Gastrocnemius medialis (tissue), 4 donors: ENCODE measurements around the gene GRIK1. TPM values are rescaled to one million over a fixed set of nuclear protein-coding genes. Genes with fewer than 3 reads are reported as not detected.

Source experiments
- ATAC-seq, 2 donors: fragments of 150-250 bp; one replicate each; pipeline ENCODE4 v1.9.1; 2016
- DNase-seq, 2 donors: peaks; one replicate each; pipeline ENCODE4 v3.0.0-alpha.2; 2019
- H3K27ac ChIP-seq, 4 donors: fragments of 200-600 bp; sonication (generic); 1 replicate in 1 of 4; 2 replicates in 3 of 4; pipeline ENCODE4 v1.5.1; 2016 to 2018; ENCODE audit warnings: mild to moderate bottlenecking in 2 of 4, moderate library complexity in 1 of 4
- H3K27me3 ChIP-seq, 3 donors: fragments of 200-600 bp; sonication (generic) in 2 of 3; 1 replicate in 1 of 3; 2 replicates in 2 of 3; pipeline versions ENCODE4 v1.5.1 to v1.6.0; 2016 to 2019; ENCODE audit warnings: mild to moderate bottlenecking in 1 of 3, moderate library complexity in 1 of 3
- H3K36me3 ChIP-seq, 2 donors: fragments of 200-600 bp; sonication (generic) in 1 of 2; one replicate each; pipeline ENCODE4 v1.5.1; 2017 to 2018
- H3K4me1 ChIP-seq, 2 donors: fragments of 200-600 bp; sonication (generic) in 1 of 2; one replicate each; pipeline ENCODE4 v1.5.1; 2016 to 2017; ENCODE audit warnings: mild to moderate bottlenecking in 2 of 2
- H3K4me3 ChIP-seq, 4 donors: fragments of 200-600 bp; sonication (generic) in 3 of 4; 1 replicate in 1 of 4; 2 replicates in 3 of 4; pipeline ENCODE4 v1.5.1; 2016 to 2019; ENCODE audit warnings: mild to moderate bottlenecking in 2 of 4
- H3K9me3 ChIP-seq, 3 donors: fragments of 200-600 bp; sonication (generic) in 2 of 3; 1 replicate in 1 of 3; 2 replicates in 2 of 3; pipeline ENCODE4 v1.5.1; 2016 to 2019
- CTCF ChIP-seq, 5 experiments: fragments of 450-650 bp in 3 of 5; fragments of 200-600 bp in 2 of 5; sonication (generic) in 2 of 5; IDR thresholded peaks in 4 of 5; conservative IDR thresholded peaks in 1 of 5; 1 replicate in 4 of 5; 2 replicates in 1 of 5; pipeline ENCODE4 v1.5.1; 2016 to 2019; ENCODE audit warnings: antibody characterized with exemption in 5 of 5, mild to moderate bottlenecking in 3 of 5, moderate library complexity in 3 of 5
- POLR2A ChIP-seq, 2 donors: fragments of 450-650 bp; IDR thresholded peaks; one replicate each; pipeline ENCODE4 v1.6.1; 2017; ENCODE audit warnings: antibody characterized with exemption in 2 of 2, mild to moderate bottlenecking in 2 of 2, moderate library complexity in 2 of 2
- in situ Hi-C, 4 donors: fragments of 200-750 bp; cut with MboI; loops; one replicate each; pipeline versions ENCODE4 v1.15.0 to v1.8.0; 2017; ENCODE audit warnings: low sequenced_read_pairs in 4 of 4
- intact Hi-C: fragments of 100-400 bp; cut with DNase I; formaldehyde crosslinking; loops from one replicate; pipeline ENCODE4 v1.15.1; 2023; ENCODE audit warnings: low total_unique reads
- total RNA-seq, 4 donors: library from RNA; depleted of rRNA; stranded (reverse); fragments of >200 nt; gene quantifications; one replicate each; pipeline versions ENCODE4 v1.1.0 to v1.2.3, GENCODE V29; 2016

GRIK1 gene
- total RNA-seq, 4 donors from 2014 or later = 0.13 TPM; not detected in 3

- no peaks in the 10 kb centered on the region for H3K27me3 ChIP-seq
- H3K27ac ChIP-seq = no peak overlapping the region
- in situ Hi-C loops (loop anchor here in 2 of 4 donors (25.0 kb wide), 2 partner anchors 340 to 365 kb away; no protein-coding TSS in a partner anchor), intact Hi-C loops (no loop called here)
- TF ChIP-seq CTCF (IDR thresholded peaks at IDR 0.05 in 4 of 5, conservative IDR thresholded peaks at IDR 0.05 in 1 of 5) = no peak
- no peak for TF ChIP-seq POLR2A (IDR thresholded peaks at IDR 0.05)
- no peak for ATAC-seq
- H3K9me3 ChIP-seq = no peaks in the 10 kb centered on the region
- no peak for DNase-seq
- H3K36me3 ChIP-seq = no peaks in the 10 kb centered on the region
- no peaks in the 10 kb centered on the region for H3K4me1 ChIP-seq
- no peak overlapping the region for H3K4me3 ChIP-seq
Observed at GRCh38 chr21:29827236-29827635, 112.6 kb downstream of the GRIK1 start.

- Histone ChIP-seq H3K9me3 (no peaks in the 10 kb centered on the region), H3K4me1 (no peaks in the 10 kb centered on the region), H3K4me3 (no peak overlapping the region), H3K27me3 (no peaks in the 10 kb centered on the region), H3K27ac (no peak overlapping the region), H3K36me3 (no peaks in the 10 kb centered on the region)
- ATAC-seq = no peak
- DNase-seq = no peak
- in situ Hi-C loops = loop anchor here in 2 of 4 donors (25.0 kb wide), 2 partner anchors 339 to 364 kb away; no protein-coding TSS in a partner anchor
- intact Hi-C loops = no loop called here
- TF ChIP-seq CTCF (IDR thresholded peaks at IDR 0.05 in 4 of 5, conservative IDR thresholded peaks at IDR 0.05 in 1 of 5) = no peak
- no peak for TF ChIP-seq POLR2A (IDR thresholded peaks at IDR 0.05)
Observed at GRCh38 chr21:29826386-29826785, 113.4 kb downstream of the GRIK1 start.

GRCh38 chr21:29825936-29826335 is 113.9 kb downstream of the GRIK1 start:
- no peaks in the 10 kb centered on the region for H3K36me3 ChIP-seq
- no peak for ATAC-seq
- H3K9me3 ChIP-seq = no peaks in the 10 kb centered on the region
- no peaks in the 10 kb centered on the region for H3K4me1 ChIP-seq
- TF ChIP-seq CTCF (IDR thresholded peaks at IDR 0.05 in 4 of 5, conservative IDR thresholded peaks at IDR 0.05 in 1 of 5) = no peak
- TF ChIP-seq POLR2A (IDR thresholded peaks at IDR 0.05) = no peak
- H3K27ac ChIP-seq = no peak overlapping the region
- no peaks in the 10 kb centered on the region for H3K27me3 ChIP-seq
- in situ Hi-C loops = loop anchor here in 2 of 4 donors (25.0 kb wide), 2 partner anchors 339 to 364 kb away; no protein-coding TSS in a partner anchor
- no peak overlapping the region for H3K4me3 ChIP-seq
- intact Hi-C loops = no loop called here
- DNase-seq = no peak

GRCh38 chr21:29825345-29825744 is 114.5 kb downstream of the GRIK1 start:
- in situ Hi-C loops (loop anchor here in 2 of 4 donors (25.0 kb wide), 2 partner anchors 338 to 363 kb away; no protein-coding TSS in a partner anchor), intact Hi-C loops (no loop called here)
- H3K27ac ChIP-seq = no peak overlapping the region
- no peaks in the 10 kb centered on the region for H3K9me3 ChIP-seq
- ATAC-seq (no peak), DNase-seq (no peak)
- no peak overlapping the region for H3K4me3 ChIP-seq
- H3K27me3 ChIP-seq = no peaks in the 10 kb centered on the region
- no peaks in the 10 kb centered on the region for H3K36me3 ChIP-seq
- TF ChIP-seq POLR2A (IDR thresholded peaks at IDR 0.05) (no peak), CTCF (IDR thresholded peaks at IDR 0.05 in 4 of 5, conservative IDR thresholded peaks at IDR 0.05 in 1 of 5) (no peak)
- H3K4me1 ChIP-seq = no peaks in the 10 kb centered on the region

GRCh38 chr21:29822064-29822463 is 117.7 kb downstream of the GRIK1 start:
- Histone ChIP-seq H3K9me3 (no peaks in the 10 kb centered on the region), H3K36me3 (no peaks in the 10 kb centered on the region), H3K27me3 (no peaks in the 10 kb centered on the region), H3K27ac (no peak overlapping the region), H3K4me1 (no peaks in the 10 kb centered on the region), H3K4me3 (no peak overlapping the region)
- DNase-seq = no peak
- ATAC-seq = no peak
- TF ChIP-seq POLR2A (IDR thresholded peaks at IDR 0.05) = no peak
- TF ChIP-seq CTCF (IDR thresholded peaks at IDR 0.05 in 4 of 5, conservative IDR thresholded peaks at IDR 0.05 in 1 of 5) = no peak
- in situ Hi-C loops (no loop called here), intact Hi-C loops (no loop called here)
